ENCODE measurements around the gene C5orf58. TPM values are rescaled to one million over a fixed set of nuclear protein-coding genes. Genes with fewer than 3 reads are reported as not detected.

The C5orf58 gene
- total RNA-seq, 1 donor from 2014 or later = not detected

DNA sequence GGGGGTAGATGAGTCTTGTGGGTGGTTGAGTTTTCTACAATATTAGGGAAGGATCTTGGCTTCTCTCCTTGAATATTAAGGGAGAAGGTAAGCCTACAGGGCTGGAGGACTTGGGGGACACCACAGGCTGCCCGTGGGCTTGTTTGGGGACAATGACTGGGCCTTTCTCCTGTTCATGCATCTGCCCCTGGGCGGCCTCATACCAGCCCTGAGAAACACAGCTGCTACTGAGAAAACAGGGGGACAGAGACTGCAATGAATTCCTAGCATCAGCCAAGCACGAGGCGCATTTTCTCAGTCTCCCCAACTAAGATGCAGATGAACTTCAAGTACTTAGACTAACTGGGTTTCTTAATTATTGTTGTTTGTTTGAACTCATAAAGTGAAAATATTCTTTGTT, 24.6 kb downstream of the C5orf58 start:
- DNase-seq (ENCODE audit: low read depth, low spot score) = no peak
- Mint-ChIP-seq H3K9me3 (no peaks in the 10 kb centered on the region), H3K4me3 (no peak overlapping the region), H3K27ac (ENCODE audit: unreplicated experiment) (no peak overlapping the region), H3K4me1 (peaks cover 18% of the 10 kb centered on the region), H3K27me3 (ENCODE audit: low read depth) (no peaks in the 10 kb centered on the region), H3K36me3 (ENCODE audit: low read depth) (no peaks in the 10 kb centered on the region)
- TF ChIP-seq, protein P1, sequence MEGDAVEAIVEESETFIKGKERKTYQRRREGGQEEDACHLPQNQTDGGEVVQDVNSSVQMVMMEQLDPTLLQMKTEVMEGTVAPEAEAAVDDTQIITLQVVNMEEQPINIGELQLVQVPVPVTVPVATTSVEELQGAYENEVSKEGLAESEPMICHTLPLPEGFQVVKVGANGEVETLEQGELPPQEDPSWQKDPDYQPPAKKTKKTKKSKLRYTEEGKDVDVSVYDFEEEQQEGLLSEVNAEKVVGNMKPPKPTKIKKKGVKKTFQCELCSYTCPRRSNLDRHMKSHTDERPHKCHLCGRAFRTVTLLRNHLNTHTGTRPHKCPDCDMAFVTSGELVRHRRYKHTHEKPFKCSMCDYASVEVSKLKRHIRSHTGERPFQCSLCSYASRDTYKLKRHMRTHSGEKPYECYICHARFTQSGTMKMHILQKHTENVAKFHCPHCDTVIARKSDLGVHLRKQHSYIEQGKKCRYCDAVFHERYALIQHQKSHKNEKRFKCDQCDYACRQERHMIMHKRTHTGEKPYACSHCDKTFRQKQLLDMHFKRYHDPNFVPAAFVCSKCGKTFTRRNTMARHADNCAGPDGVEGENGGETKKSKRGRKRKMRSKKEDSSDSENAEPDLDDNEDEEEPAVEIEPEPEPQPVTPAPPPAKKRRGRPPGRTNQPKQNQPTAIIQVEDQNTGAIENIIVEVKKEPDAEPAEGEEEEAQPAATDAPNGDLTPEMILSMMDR (conservative IDR thresholded peaks at IDR 0.05) = no peak

DNA sequence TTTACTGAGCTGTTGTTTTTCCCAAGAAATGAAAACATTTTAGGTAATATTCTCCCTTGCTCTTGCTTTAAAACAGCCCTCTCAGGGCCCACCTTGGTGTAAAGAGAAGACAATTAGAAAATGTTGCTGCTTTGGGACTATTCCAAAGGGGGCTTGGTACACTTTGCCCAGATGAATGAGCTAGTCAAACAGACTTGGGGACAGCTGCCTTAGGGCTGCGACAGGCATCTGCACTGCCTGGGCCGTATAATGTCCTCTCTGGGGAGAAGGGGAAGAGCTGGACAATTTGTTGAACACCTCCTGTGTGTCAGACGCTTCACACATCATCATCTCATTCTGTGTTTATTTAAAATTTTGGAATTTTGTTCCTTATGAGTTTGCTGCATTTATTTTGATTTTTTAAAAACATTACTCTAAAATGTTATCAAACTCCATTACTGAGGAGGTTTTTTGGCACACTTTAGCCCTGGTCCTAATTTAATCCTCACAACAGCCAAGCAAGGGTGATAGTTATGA, 28.8 kb downstream of the C5orf58 start:
- Mint-ChIP-seq H3K4me3 (no peak overlapping the region), H3K4me1 (peaks cover 17% of the 10 kb centered on the region), H3K36me3 (ENCODE audit: low read depth) (no peaks in the 10 kb centered on the region), H3K9me3 (no peaks in the 10 kb centered on the region), H3K27me3 (ENCODE audit: low read depth) (peaks cover 11% of the 10 kb centered on the region), H3K27ac (ENCODE audit: unreplicated experiment) (no peak overlapping the region)
- no peak for DNase-seq (ENCODE audit: low read depth, low spot score)
- TF ChIP-seq, protein P1 (conservative IDR thresholded peaks at IDR 0.05) = no peak

DNA sequence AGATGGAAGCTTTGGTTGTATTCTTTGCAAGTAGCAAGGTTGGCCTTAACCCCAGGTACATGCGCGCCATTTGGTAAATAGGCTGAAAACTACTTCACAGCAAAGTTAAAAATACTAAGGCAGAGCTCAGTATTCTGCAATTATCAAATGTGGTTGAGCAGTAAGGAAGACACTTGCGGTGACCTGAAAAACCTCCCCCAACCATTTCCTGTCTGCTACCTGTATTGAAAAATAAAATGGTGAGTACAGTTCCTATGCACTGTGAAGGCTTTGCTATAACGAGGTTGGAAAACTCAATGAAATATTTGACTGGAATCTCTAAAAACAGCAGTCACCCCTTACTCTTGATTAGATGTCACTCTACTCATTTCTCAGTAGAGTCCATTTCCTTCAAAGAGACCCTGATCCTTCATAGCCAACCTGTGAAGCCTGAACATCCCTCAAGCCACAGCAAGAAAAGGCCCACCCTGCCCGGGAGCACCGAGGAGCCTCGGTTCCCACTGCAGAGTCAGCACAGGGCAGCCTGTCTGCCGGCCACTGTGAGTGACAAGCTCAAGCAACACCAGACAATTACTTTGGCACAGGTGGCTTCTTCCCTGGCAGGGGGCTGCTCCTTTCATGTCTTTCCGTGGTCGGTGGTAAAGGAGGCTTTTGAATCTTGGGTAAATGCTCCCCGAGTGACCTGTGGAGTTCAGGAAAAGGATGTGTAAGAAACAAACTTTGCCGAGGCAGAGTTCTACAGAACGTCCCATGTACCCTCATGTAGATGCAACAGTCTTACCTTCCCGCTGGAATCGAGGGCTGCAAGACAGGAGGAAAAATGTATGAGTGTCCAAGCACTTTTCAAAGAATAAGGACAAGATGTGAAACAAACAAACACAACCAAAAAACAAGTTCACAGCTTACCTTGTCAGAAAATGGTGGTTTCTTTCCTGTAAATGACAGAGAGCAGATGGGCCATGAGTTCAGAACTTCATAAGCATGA, 29.6 kb downstream of the C5orf58 start:
- H3K4me1 Mint-ChIP-seq = peaks cover 25% of the 10 kb centered on the region
- TF ChIP-seq, protein P1 (conservative IDR thresholded peaks at IDR 0.05) = no peak
- peaks cover 18% of the 10 kb centered on the region for H3K27me3 Mint-ChIP-seq (ENCODE audit: low read depth)
- H3K27ac Mint-ChIP-seq (ENCODE audit: unreplicated experiment) = no peak overlapping the region
- H3K4me3 Mint-ChIP-seq = no peak overlapping the region
- H3K9me3 Mint-ChIP-seq = no peaks in the 10 kb centered on the region
- no peaks in the 10 kb centered on the region for H3K36me3 Mint-ChIP-seq (ENCODE audit: low read depth)
- no peak for DNase-seq (ENCODE audit: low read depth, low spot score)

DNA sequence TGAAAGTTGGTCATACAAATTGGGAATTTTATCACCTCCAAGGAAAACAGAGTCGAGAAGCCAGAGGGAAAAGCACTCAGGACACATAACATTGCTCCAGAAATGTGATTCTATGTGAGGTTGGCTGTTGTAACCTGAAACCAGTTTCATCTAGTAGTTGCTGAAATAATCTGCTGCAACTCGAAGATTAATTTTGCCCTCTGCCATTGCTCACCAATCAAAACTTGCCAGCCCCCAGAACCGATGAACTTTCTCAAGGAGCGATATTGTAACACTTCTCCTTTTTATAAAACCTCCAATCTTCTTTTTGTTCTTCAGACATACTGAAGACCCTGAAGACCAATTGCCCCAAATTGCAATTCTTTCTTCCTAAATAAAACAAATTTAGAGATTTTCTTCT, 31.1 kb downstream of the C5orf58 start:
- Mint-ChIP-seq H3K4me3 (no peak overlapping the region), H3K27ac (ENCODE audit: unreplicated experiment) (no peak overlapping the region), H3K27me3 (ENCODE audit: low read depth) (peaks cover 22% of the 10 kb centered on the region), H3K36me3 (ENCODE audit: low read depth) (no peaks in the 10 kb centered on the region), H3K4me1 (peaks cover 34% of the 10 kb centered on the region), H3K9me3 (no peaks in the 10 kb centered on the region)
- no peak for DNase-seq (ENCODE audit: low read depth, low spot score)
- TF ChIP-seq, protein P1 (conservative IDR thresholded peaks at IDR 0.05) = no peak

DNA sequence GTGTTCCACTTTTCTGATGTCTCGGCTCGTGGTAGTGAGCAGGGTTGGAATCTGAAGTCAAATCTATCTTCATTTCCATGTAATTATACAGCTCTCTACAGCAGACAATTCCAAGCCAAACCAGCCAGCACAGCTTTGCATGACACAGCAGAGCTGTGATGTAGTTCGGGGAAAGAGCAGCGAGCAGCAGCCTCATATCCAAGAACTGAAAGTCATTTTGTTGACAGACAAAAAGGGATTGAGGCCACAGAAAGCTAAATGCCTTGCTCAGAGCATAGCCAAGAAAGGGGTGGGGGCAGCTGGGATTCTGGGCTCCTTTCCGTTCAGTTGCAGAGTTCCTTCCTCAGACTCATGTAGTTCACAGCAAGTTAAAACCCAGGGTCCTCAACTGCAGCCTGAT, 32.7 kb downstream of the C5orf58 start:
- Mint-ChIP-seq H3K9me3 (no peaks in the 10 kb centered on the region), H3K27me3 (ENCODE audit: low read depth) (peaks cover 22% of the 10 kb centered on the region), H3K36me3 (ENCODE audit: low read depth) (no peaks in the 10 kb centered on the region), H3K27ac (ENCODE audit: unreplicated experiment) (no peak overlapping the region), H3K4me1 (peaks cover 36% of the 10 kb centered on the region), H3K4me3 (no peak overlapping the region)
- no peak for DNase-seq (ENCODE audit: low read depth, low spot score)
- TF ChIP-seq, protein P1 (conservative IDR thresholded peaks at IDR 0.05) = no peak

Measured in neural crest cell (in vitro differentiated cells).